ENCODE results near the gene ELOVL6. TPM values are rescaled to one million over a fixed set of nuclear protein-coding genes. Genes with fewer than 3 reads are reported as not detected.

Gene ELOVL6
- total RNA-seq, 5 donors from 2014 or later (not counting 1 experiment from before 2014, with no cell fraction given): 1.1 to 2.9 (median 2.0) TPM

- ATAC-seq (replicated peaks in 1 of 4) (no peak), DNase-seq (no peak)
- H3K4me3 Mint-ChIP-seq: no peak overlapping the region
- CTCF ChIA-PET: interaction anchor here in 1 of 2 donors (0.5 kb wide), 1 partner anchor 164 kb away, joined by 3 read pairs; no protein-coding TSS in a partner anchor
- no peaks in the 10 kb centered on the region for H3K27me3 Mint-ChIP-seq
- H3K4me1 ChIP-seq (ENCODE audit: control insufficient read depth in 1 of 2, extremely low read depth in 1 of 2, insufficient read depth in 2 of 2, low read length in 2 of 2): peaks cover 0 to 5% of the 10 kb centered on the region in 2 experiments
- H3K4me3 ChIP-seq (ENCODE audit: control insufficient read depth in 1 of 2, extremely low read depth in 1 of 2, low read length in 1 of 2): no peak overlapping the region
- no peaks in the 10 kb centered on the region for H3K36me3 Mint-ChIP-seq
- H3K9me3 ChIP-seq: no peaks in the 10 kb centered on the region
- H3K27me3 ChIP-seq (replicated peaks in 1 of 2; ENCODE audit: control insufficient read depth in 2 of 2, extremely low read depth in 1 of 2, insufficient read depth in 2 of 2, low read length in 1 of 2): no peaks in the 10 kb centered on the region
- 93% methylated on average over 3 of the region's 5 CpGs for WGBS (ENCODE audit: insufficient coverage)
- peaks cover 0 to 3% (median 2%) of the 10 kb centered on the region in 3 donors for H3K4me1 Mint-ChIP-seq
- peak overlapping the region in 1 of 2 donors; percentile 28 for H3K27ac Mint-ChIP-seq
- H3K27ac ChIP-seq (ENCODE audit: low read length): no peak overlapping the region
- POLR2A ChIA-PET: interaction anchor here in 1 of 2 donors (0.6 kb wide), 1 partner anchor 134 kb away, joined by 9 read pairs; no protein-coding TSS in a partner anchor
- no peaks in the 10 kb centered on the region for H3K36me3 ChIP-seq (ENCODE audit: control insufficient read depth in 2 of 2, extremely low read depth in 1 of 2, insufficient read depth in 1 of 2, low read length in 1 of 2)
- H3K9me3 Mint-ChIP-seq: no peaks in the 10 kb centered on the region
Observed at GRCh38 chr4:110152386-110152785, 46.0 kb downstream of the ELOVL6 start.

GRCh38 chr4:110149089-110149488 is 49.3 kb downstream of the ELOVL6 start:
- Mint-ChIP-seq H3K27ac (no peak overlapping the region), H3K36me3 (no peaks in the 10 kb centered on the region)
- POLR2A ChIA-PET: no interaction called here

DNA sequence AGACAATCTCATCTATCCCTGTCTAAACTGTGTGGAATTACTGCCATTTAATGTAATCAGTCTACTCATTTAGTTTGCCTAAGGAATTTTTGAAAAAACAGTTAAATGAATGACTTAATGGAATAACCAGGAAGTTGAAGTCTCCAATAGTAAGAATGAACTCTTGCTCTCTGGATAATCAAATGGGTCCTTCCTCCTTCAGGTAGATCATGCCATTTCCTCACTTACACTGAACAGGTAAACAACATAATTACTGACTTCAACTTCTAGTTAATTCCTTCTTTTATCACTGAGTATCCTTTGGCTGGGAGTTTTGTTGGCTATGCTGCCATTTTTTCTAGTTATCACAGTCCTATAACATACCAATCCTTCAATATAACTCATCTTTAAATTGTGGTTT is 56.0 kb downstream of the ELOVL6 start:
- DNase-seq: no peak
- H3K4me3 ChIP-seq (ENCODE audit: control insufficient read depth in 1 of 2, extremely low read depth in 1 of 2, low read length in 1 of 2): no peak overlapping the region
- no peaks in the 10 kb centered on the region for H3K36me3 Mint-ChIP-seq
- H3K4me3 Mint-ChIP-seq: no peak overlapping the region
- H3K9me3 ChIP-seq: no peaks in the 10 kb centered on the region
- no peaks in the 10 kb centered on the region for H3K4me1 ChIP-seq (ENCODE audit: control insufficient read depth in 1 of 2, extremely low read depth in 1 of 2, insufficient read depth in 2 of 2, low read length in 2 of 2)
- ATAC-seq (replicated peaks in 1 of 4): no peak
- H3K27me3 ChIP-seq (replicated peaks in 1 of 2; ENCODE audit: control insufficient read depth in 2 of 2, extremely low read depth in 1 of 2, insufficient read depth in 2 of 2, low read length in 1 of 2): no peaks in the 10 kb centered on the region
- CTCF ChIA-PET: no interaction called here
- POLR2A ChIA-PET: no interaction called here
- no peak overlapping the region for H3K27ac ChIP-seq (ENCODE audit: low read length)
- no peaks in the 10 kb centered on the region for H3K36me3 ChIP-seq (ENCODE audit: control insufficient read depth in 2 of 2, extremely low read depth in 1 of 2, insufficient read depth in 1 of 2, low read length in 1 of 2)
- no peaks in the 10 kb centered on the region for H3K9me3 Mint-ChIP-seq
- peaks cover 0 to 7% (median 0%) of the 10 kb centered on the region in 3 donors for H3K4me1 Mint-ChIP-seq
- H3K27me3 Mint-ChIP-seq: peaks cover 0 to 4% of the 10 kb centered on the region in 2 donors
- H3K27ac Mint-ChIP-seq: no peak overlapping the region

More at GRCh38 chr4:110149089-110149488, 49.3 kb downstream of the ELOVL6 start:
- CTCF ChIA-PET: interaction anchor here in 1 of 2 donors (0.7 kb wide), 1 partner anchor 45 kb away, joined by 3 read pairs; no protein-coding TSS in a partner anchor
- Histone ChIP-seq H3K4me1 (ENCODE audit: control insufficient read depth in 1 of 2, extremely low read depth in 1 of 2, insufficient read depth in 2 of 2, low read length in 2 of 2) (peaks cover 0 to 2% of the 10 kb centered on the region in 2 experiments), H3K36me3 (ENCODE audit: control insufficient read depth in 2 of 2, extremely low read depth in 1 of 2, insufficient read depth in 1 of 2, low read length in 1 of 2) (no peaks in the 10 kb centered on the region), H3K27ac (ENCODE audit: low read length) (no peak overlapping the region), H3K9me3 (no peaks in the 10 kb centered on the region), H3K4me3 (ENCODE audit: control insufficient read depth in 1 of 2, extremely low read depth in 1 of 2, low read length in 1 of 2) (no peak overlapping the region), H3K27me3 (replicated peaks in 1 of 2; ENCODE audit: control insufficient read depth in 2 of 2, extremely low read depth in 1 of 2, insufficient read depth in 2 of 2, low read length in 1 of 2) (no peaks in the 10 kb centered on the region)
- Mint-ChIP-seq H3K4me1 (no peaks in the 10 kb centered on the region), H3K4me3 (no peak overlapping the region), H3K27me3 (no peaks in the 10 kb centered on the region), H3K9me3 (no peaks in the 10 kb centered on the region)
- 100% methylated on average over 2 of the region's 7 CpGs for WGBS (ENCODE audit: insufficient coverage)
- ATAC-seq (replicated peaks in 1 of 4) (no peak), DNase-seq (no peak)

DNA sequence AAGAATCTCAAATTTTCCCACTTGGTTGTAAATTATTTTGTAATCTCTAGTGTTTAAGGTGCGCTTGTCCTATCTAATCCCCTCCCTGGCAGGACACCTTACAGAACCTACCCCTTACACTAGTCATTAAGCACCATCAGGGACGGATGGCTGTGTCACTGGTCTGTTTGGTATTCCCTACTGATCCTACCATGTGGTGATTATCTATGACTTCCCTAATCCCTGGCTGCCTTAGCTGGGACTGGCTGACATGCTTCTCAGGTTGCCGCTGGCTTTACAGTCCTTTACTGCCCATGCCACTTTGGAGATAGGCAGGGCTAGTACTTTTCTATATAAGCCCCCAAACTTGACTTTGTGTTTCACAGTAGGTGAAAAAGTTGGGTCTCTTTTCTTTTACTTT is 58.6 kb downstream of the ELOVL6 start:
- H3K27ac Mint-ChIP-seq: no peak overlapping the region
- H3K4me3 Mint-ChIP-seq: no peak overlapping the region
- H3K9me3 ChIP-seq: no peaks in the 10 kb centered on the region
- no peak overlapping the region for H3K4me3 ChIP-seq (ENCODE audit: control insufficient read depth in 1 of 2, extremely low read depth in 1 of 2, low read length in 1 of 2)
- 100% methylated on average over 1 of the region's 3 CpGs for WGBS (ENCODE audit: insufficient coverage)
- H3K27ac ChIP-seq (ENCODE audit: low read length): no peak overlapping the region
- no peaks in the 10 kb centered on the region for H3K27me3 ChIP-seq (replicated peaks in 1 of 2; ENCODE audit: control insufficient read depth in 2 of 2, extremely low read depth in 1 of 2, insufficient read depth in 2 of 2, low read length in 1 of 2)
- ChIA-PET CTCF (interaction anchor here in 1 of 2 donors (0.6 kb wide), 1 partner anchor 71 kb away, joined by 4 read pairs; no protein-coding TSS in a partner anchor), POLR2A (no interaction called here)
- ATAC-seq (replicated peaks in 1 of 4): no peak
- DNase-seq: no peak
- H3K9me3 Mint-ChIP-seq: no peaks in the 10 kb centered on the region
- H3K4me1 Mint-ChIP-seq: peaks cover 0 to 7% (median 0%) of the 10 kb centered on the region in 3 donors
- no peaks in the 10 kb centered on the region for H3K36me3 Mint-ChIP-seq
- no peaks in the 10 kb centered on the region for H3K4me1 ChIP-seq (ENCODE audit: control insufficient read depth in 1 of 2, extremely low read depth in 1 of 2, insufficient read depth in 2 of 2, low read length in 2 of 2)
- peaks cover 0 to 4% of the 10 kb centered on the region in 2 donors for H3K27me3 Mint-ChIP-seq
- no peaks in the 10 kb centered on the region for H3K36me3 ChIP-seq (ENCODE audit: control insufficient read depth in 2 of 2, extremely low read depth in 1 of 2, insufficient read depth in 1 of 2, low read length in 1 of 2)

DNA sequence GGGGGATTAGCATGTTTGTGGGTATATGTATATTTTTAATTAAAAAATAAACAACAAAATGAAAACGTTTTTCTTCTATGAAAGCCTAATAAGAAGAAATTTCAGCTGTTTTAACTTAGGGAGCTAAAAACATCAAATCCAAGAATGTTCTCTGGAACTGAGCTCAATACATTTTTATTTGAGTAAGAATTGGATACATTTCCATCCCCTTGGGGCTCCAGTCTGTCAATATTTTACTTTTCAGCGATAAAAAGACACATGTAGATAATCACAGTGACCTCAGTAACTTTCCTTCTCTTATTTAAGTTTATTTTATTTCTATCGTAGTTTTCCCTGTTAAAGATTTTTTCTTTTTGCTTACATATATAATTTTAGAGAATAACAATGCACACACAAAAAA is 59.3 kb downstream of the ELOVL6 start:
- Mint-ChIP-seq H3K4me1 (peaks cover 0 to 7% (median 0%) of the 10 kb centered on the region in 3 donors), H3K27me3 (peaks cover 0 to 4% of the 10 kb centered on the region in 2 donors), H3K36me3 (no peaks in the 10 kb centered on the region), H3K27ac (no peak overlapping the region), H3K9me3 (no peaks in the 10 kb centered on the region), H3K4me3 (no peak overlapping the region)
- POLR2A ChIA-PET: interaction anchor here in 1 of 2 donors (1.1 kb wide), 1 partner anchor 29 kb away, joined by 4 read pairs; no protein-coding TSS in a partner anchor
- Histone ChIP-seq H3K36me3 (ENCODE audit: control insufficient read depth in 2 of 2, extremely low read depth in 1 of 2, insufficient read depth in 1 of 2, low read length in 1 of 2) (no peaks in the 10 kb centered on the region), H3K4me3 (ENCODE audit: control insufficient read depth in 1 of 2, extremely low read depth in 1 of 2, low read length in 1 of 2) (no peak overlapping the region), H3K4me1 (ENCODE audit: control insufficient read depth in 1 of 2, extremely low read depth in 1 of 2, insufficient read depth in 2 of 2, low read length in 2 of 2) (no peaks in the 10 kb centered on the region), H3K27me3 (replicated peaks in 1 of 2; ENCODE audit: control insufficient read depth in 2 of 2, extremely low read depth in 1 of 2, insufficient read depth in 2 of 2, low read length in 1 of 2) (no peaks in the 10 kb centered on the region), H3K27ac (ENCODE audit: low read length) (no peak overlapping the region), H3K9me3 (no peaks in the 10 kb centered on the region)
- no CpG with 5 or more reads among the region's 3 CpGs for WGBS (ENCODE audit: insufficient coverage)
- ATAC-seq (replicated peaks in 1 of 4) (no peak), DNase-seq (no peak)
- CTCF ChIA-PET: interaction anchor here in 1 of 2 donors (0.6 to 0.7 kb wide), 3 partner anchors 10 to 1411 kb away, joined by 3 to 10 read pairs (median 3); no protein-coding TSS in a partner anchor

DNA sequence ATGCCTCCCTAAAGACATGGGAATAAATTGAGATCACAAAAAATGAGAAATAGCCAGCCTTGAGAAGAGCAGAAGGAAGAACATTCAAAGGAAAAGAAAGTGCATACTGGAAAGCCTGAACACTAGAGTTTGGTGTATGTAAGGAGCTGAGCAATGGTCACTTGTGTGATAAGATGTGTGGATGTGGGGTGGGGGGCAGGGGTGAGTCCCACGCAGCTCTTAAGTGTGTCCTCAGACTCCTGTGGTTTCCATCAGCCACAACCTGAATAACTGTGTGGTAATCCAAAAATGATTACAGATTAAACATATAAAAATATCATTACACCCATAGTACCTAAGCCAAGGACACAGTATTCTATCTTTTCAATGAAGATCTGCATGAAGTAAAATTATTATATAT is 59.9 kb downstream of the ELOVL6 start:
- Histone ChIP-seq H3K4me3 (ENCODE audit: control insufficient read depth in 1 of 2, extremely low read depth in 1 of 2, low read length in 1 of 2) (no peak overlapping the region), H3K27me3 (replicated peaks in 1 of 2; ENCODE audit: control insufficient read depth in 2 of 2, extremely low read depth in 1 of 2, insufficient read depth in 2 of 2, low read length in 1 of 2) (no peaks in the 10 kb centered on the region), H3K36me3 (ENCODE audit: control insufficient read depth in 2 of 2, extremely low read depth in 1 of 2, insufficient read depth in 1 of 2, low read length in 1 of 2) (no peaks in the 10 kb centered on the region), H3K4me1 (ENCODE audit: control insufficient read depth in 1 of 2, extremely low read depth in 1 of 2, insufficient read depth in 2 of 2, low read length in 2 of 2) (no peaks in the 10 kb centered on the region), H3K27ac (ENCODE audit: low read length) (no peak overlapping the region), H3K9me3 (no peaks in the 10 kb centered on the region)
- Mint-ChIP-seq H3K27ac (no peak overlapping the region), H3K9me3 (no peaks in the 10 kb centered on the region), H3K27me3 (peaks cover 0 to 4% of the 10 kb centered on the region in 2 donors), H3K36me3 (no peaks in the 10 kb centered on the region), H3K4me1 (peaks cover 0 to 7% (median 0%) of the 10 kb centered on the region in 3 donors), H3K4me3 (no peak overlapping the region)
- WGBS (ENCODE audit: insufficient coverage): no CpG with 5 or more reads among the region's 1 CpG
- DNase-seq (no peak), ATAC-seq (replicated peaks in 1 of 4) (no peak)
- ChIA-PET POLR2A (interaction anchor here in 1 of 2 donors (1.1 kb wide), 1 partner anchor 30 kb away, joined by 4 read pairs; no protein-coding TSS in a partner anchor), CTCF (interaction anchor here in 1 of 2 donors (0.6 kb wide), 2 partner anchors 371 to 1411 kb away, joined by 3 to 10 read pairs; no protein-coding TSS in a partner anchor)

All from T-cell (primary cell).